OCI-M2 (cell line): ENCODE results near the gene GALNT15.

Source experiments
- DNase-seq: peaks from one replicate; lab custom pipeline; 2025; ENCODE audit not compliant: unreplicated experiment; lab: John Stamatoyannopoulos, UW

Gene GALNT15, protein sequence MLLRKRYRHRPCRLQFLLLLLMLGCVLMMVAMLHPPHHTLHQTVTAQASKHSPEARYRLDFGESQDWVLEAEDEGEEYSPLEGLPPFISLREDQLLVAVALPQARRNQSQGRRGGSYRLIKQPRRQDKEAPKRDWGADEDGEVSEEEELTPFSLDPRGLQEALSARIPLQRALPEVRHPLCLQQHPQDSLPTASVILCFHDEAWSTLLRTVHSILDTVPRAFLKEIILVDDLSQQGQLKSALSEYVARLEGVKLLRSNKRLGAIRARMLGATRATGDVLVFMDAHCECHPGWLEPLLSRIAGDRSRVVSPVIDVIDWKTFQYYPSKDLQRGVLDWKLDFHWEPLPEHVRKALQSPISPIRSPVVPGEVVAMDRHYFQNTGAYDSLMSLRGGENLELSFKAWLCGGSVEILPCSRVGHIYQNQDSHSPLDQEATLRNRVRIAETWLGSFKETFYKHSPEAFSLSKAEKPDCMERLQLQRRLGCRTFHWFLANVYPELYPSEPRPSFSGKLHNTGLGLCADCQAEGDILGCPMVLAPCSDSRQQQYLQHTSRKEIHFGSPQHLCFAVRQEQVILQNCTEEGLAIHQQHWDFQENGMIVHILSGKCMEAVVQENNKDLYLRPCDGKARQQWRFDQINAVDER

DNA sequence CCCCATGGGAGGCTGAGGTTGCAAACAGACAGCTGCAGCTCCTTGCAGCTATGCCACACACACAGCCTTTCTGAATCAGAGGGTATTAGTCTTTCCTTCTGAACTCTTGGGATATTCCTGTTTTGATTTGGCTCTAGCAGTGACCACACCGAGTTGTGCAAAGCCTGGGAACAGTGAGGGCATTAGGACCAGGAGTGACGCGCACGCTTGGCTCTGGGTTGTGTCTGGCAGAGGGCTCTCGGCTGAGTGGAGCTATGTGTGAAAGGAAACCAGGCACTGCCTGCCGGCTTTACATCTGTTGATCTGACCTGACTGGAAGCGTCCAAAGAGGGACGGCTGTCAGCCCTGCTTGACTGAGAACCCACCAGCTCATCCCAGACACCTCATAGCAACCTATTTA is at the start of gene GALNT15:
Gene GALNT15 (plus strand): TSS at position 292 of the 400 bp plus-strand sequence. CDS start 472 bp downstream, outside the sequence.
- no peak for DNase-seq

DNA sequence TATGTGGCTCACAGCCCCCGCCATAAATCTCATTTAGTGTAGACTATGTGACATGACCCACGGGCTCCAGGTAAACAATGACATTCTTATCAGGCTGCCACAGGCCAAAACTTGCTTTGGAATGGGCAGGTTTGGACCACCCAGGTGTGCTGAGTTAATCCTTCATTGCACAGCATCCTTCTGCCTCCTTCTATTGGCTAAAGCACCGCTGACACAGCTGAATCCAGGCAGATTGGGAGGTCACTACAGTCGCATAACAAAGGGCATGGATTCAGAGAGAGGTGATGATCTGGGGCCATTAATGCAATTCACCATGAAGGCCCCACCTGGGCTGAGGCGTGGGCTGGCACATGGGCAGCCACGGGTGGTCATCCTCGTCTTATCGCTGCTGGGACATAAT is 47.8 kb upstream of the GALNT15 start:
- DNase-seq, result no peak

DNA sequence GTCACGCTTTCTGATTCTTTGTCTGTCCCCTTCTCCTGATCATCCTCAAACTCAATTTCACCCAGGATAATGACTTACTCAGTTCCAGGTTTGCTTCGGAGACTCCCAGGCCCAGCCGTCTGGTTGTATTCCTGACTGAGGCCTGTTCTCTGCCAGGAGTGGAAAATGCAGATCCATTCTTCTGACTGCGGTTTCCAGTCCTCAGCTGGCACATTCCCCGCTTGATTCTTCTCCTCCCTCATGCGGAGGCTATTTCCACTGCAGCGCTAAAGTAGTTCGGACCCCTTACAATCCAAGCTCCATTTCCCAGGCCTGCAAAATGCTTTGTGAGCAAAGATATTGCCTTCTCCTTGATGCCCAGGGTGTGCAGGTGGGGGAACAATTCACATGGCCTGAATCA is 47.2 kb upstream of the GALNT15 start:
- no peak for DNase-seq

DNA sequence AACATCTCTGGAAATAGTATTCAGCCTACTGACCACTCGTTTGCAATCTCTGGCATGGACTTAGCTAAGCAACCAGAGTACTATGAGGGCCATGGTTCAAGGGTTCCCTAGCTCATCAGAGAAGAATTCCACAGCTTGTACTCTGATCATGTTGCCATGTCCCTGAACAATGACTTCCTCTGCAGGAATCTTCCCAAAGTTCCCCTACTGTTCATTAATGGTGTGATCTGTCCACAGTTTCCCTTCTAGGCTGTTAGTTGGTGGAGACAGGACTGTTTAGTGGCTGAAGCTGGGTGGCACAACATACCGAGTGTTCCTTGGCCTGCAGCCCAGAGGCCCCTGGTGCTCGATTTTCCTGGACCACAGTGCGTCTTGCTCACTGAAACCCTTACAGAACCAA is 44.4 kb upstream of the GALNT15 start:
- no peak for DNase-seq

DNA sequence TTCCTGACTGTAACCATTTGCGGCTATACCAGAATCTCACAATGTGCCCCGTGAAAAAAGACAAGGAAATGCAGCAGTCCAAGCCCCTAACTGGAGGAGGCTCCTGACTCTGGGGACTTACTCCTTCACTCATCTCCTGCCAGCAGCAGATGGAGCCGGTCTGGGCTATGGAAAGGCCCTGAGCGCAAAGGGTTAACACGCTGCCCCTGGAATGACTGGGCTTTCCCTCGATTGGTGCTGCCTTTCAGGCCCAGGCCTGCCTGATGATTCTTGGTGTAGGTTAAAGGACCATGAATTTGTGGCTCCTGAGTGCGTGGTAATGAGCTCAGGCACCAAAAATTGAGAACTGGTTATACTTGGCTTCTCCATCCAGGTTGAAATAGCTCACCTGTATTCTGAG is 42.3 kb upstream of the GALNT15 start:
- DNase-seq, result no peak

DNA sequence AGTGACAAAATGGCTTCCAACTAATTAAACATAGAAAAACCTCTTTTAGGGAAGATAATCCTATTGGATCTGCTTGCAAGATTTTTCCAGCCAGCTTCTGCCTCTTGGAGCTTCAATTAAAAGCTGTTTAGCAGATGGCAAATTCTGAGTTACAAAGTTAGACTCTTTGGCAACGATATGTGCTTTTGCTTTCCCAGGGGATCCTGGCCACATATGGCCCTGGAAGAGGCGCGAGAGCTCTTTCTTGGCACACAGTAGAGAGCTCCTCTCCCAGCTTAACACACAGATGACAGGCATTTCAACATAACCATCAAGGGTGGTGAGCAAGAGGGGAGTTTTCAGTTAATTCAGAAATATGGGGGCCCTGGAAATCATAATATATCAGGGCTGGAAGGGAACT is 41.6 kb upstream of the GALNT15 start:
- DNase-seq, result no peak

DNA sequence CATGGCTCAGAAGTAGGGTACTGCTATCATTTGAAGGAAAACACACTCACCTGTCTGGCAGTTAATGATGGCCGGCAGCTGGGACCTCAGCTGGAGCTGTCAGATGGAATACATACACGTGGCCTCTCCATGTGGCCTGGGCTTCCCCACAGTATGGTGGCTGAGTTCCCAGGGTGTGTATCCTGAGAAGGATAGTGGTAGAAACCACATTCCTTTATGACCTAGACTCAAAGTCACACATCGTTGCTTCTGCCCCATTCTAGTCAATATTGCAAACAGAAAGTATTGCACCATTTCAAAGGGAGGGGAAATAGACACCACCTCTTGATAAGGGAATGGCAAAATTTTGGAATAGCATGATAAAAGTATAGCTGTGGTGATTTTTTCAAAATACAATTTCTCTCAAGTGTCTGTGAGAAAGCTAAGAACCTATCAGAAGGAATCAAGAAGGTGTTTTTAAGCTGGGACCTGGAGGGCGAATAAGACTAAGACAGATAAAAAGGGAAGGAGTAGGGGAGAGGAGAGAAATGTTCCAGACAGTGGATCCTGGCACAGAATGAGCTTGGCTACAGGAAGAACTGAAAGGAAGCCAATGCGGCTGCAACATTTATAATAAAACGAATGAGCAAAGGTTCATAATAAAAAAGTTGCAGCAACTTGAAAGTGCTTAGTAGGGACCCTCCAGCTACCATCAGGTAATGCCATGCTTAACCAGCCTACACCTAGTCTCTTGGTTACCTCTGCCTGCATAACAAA is 40.1 kb upstream of the GALNT15 start:
- DNase-seq, result no peak

DNA sequence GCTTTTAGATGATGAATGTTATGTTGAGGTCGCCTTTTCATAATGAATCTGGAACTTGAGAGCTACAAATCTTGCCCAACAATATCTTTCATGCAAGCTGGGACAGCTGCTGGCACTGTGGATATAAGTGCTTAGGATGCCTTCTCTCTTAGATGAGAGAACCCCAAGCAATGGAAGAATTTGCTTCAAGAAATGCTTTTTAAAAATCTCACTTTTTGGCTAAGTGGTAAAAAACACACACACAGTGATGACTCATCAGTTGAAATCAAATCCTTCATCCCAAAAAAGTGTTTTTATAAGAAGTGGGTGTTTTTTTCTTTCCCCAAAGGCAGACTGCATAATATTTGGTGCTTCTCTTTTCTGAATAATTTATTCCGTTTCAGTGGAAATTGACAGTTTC is 38.4 kb upstream of the GALNT15 start:
- no peak for DNase-seq

DNA sequence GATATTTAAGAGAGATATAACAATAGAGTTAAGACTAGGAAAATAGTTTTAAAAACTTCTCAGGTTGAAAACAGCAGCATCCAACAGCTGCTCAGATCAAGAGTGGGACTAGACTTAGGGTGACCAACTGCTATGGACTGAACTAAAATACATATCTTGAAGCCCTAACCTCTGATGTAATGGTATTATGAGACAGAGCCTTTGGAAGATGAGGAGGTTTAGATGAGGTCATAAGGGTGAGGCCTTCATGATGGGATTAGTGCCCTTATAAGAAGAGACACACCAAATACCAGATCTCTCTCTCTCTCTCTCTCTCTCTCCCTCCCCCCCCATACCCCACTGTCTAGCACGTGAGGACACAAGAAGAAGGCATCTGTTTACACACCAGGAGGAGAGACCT is 37.4 kb upstream of the GALNT15 start:
- DNase-seq, result no peak

DNA sequence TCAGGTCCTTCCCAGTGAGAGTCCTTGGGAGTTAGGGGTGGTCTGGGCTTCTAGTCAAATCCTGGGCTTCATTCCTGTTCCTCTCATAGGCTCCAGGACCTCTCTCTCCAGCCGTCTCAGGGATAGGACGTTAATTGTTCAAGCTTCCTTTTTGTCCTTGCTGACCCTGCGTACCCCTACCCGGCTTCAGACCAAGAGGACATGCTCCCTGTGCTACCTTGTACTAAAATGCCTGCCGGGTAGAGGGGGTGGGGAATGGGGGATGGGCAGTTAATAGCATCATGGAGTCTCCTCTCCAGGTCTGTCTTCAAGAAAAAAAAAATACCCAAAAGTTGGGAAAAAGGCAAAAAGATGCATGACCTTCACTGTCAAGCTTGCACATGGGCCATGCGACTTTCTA is 36.5 kb upstream of the GALNT15 start:
- DNase-seq, result no peak

DNA sequence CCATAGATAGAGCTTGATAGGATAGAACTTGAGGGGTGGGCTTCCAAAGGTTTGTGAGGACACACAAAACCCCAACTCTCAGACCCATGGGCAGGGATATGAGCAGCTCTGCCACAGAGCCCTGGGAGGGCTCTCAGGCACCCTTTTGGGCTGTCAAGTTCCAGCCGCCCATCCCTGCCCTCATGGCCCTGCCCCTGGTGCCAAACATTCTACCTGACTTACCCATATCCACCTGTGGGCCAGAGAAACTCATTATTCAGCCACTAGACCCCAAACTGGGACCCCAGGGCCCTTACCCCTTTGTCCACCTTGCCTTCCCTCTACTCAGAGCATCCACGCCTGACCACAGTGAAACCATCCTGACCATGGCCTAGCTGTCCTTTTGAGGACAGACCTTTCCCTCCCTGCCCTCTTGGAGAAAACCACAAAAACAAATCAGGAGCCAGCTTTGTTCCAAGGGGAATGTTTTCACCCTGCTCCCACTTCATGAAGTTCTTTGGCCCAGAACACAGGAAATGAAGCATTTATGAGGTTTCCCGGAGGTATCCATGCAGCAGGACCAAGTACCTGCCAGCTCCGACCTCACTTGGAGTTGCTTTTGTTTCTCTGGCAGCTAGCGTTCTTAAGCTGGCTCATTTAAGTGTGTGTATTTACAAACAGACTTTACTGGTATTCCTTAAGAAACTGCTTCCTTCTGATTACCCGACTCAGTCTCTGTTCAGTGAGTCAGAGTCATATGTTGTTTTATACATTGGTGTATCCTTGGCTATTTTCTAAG is 34.2 kb upstream of the GALNT15 start:
- DNase-seq, result no peak

DNA sequence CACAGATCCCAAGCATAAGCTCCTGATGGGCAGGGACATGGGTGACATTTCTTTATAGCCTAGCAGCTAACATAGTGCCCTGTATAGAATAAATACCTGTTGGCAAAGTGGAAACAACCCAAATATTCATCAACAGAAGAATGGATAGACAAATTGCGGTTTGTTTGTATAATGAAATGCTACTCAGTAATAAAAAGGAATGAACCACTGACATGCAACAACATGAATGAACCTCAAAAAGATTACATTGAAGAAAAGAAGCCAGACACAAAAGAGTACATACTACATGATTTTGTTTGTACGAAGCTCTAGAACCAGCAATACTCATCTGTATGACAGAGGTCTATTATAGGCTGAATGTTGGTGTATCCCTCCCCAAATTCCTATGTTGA is 33.6 kb upstream of the GALNT15 start:
- DNase-seq, result no peak

DNA sequence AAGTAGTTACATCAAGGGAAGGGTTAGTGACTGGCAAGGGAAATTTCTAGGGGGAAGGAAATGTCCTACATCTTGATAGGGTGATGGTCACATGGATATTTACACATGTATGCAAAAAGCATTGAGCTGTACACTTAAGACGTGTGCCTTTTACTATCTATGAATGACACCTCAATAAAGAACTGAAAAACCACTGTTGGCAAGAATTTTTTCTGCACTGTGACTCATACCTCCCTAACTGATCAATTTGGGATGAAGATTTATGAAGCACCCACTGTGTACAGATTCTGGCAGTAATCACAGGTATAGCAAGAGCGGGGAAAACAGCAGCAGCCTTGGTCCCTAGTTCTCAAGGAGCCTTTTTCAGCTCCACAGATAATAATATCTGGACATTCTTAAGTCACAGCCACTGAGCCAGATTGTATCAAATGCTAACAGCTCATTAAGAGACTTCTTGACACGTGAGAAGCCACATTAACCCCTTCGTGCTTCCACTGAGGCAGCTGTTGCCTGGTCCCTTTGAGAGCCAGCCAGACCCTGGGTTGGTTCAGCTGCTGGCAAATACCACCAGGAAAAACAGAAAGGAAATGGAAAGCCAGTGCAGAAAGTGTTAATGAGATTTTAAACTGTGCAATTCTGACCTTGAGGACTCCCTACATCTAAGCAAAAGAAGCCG is 32.0 kb upstream of the GALNT15 start:
- no peak for DNase-seq

DNA sequence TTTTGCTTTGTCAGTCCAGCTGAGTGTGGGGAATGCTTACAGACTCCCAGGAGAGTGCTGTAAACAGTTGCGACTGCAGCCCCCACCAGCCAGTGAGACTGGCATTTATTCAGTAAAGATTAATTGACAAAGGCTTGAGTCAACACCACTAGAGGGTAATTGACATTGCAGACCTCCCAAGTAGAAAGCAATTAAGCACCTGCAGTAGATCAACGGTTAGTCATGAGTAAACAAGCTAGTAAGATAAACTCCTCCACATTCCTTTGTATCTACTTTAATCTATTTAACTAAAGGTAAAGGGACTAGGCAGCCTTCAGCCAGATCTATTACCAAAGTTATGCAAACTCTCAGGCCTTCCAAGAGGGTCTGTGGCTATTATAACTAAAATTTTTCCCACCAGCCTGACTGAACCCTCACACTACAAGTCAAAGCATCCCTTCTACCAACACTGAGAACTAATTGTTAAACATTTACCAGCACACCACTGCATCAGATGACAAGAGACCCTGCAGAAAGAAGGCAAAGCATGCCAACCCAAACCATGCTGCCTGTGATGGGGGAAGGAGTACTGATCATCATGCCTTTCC is 30.5 kb upstream of the GALNT15 start:
- DNase-seq, result no peak

DNA sequence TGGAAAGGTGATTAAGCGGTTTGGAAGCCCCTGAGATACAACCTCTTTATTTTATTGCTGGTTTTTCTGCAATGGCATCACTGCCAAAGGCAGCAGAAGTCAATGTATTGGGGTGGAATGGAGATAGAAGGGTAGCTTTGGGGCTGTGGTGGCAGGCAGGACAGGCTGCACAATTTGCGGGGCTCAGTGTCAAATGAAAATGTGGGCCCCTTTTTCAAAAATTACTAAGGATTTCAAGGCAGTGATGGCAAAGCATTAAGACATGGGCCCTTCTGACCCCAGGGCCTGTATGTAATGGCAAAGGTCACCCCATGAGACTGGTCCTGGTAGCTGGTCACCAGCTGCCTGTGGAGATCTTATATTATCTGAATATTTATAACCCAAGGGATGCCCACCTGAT is 29.3 kb upstream of the GALNT15 start:
- DNase-seq, result no peak

DNA sequence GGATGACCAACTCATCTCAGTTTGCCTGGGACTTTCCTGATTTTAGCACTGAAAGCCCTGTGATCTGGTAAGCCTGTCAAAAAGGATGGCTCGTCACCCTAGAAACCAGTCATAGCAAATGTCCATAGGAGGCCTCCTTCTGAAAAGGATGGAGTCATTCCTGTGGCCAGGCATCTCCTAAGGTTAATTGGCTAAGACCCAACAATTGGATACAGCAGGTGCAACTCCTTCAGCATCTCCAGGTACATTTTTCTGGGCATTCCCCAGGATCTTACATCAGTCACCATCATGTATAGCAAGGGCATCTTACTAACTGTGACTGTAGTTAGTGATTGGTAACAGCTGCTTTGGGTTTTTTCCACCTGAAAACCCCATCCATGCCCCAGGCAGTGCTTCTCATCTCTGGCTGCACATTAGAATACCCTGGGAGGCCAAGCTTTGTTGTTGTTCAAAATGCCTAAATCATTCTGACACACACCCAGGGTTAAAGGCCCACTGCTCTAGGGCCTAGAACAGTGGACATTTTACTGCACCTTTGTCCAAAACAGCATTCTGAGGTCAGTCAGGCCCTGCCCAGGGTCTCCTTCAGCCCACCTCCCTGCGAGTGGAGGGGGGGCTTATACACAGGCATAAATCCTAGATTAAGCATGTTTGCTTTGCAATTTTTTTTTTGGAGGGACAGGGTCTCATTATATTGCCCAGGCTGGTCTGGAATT is 28.3 kb upstream of the GALNT15 start:
- no peak for DNase-seq

DNA sequence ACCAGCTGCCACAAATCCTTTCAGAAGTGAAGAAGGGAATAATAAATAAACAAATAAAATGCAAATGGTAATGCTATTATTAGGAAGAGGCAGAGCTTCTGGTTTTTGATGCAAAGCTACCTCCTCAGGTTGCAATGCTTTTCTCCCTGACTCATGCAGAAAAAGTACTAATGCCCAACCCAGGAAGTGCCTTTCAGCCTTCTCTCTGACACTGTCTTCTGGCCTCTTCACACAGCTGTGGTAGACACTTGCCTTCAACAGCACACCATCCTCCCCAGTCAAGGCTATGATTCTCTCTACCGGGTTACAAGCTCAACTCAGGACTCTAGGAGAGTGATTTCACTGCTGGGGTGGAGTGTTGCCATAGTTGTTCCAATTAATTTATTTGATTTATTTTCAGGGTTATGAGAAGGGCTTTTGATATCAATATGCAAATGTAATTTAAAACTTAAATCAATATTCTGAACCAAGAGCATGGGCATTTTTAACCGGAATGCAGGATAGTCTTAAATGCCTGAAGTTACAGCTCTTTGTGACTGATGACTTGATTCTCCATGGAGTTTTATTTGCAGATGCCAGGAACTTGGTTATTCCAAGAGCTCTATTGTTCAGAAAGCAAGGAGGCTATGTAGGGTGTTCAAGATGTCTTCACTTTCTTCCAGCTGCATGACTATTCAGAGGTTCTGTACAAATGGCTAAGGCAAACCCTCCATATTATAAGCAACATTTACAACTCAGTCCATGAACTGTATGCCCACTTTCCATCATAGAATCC is 27.1 kb upstream of the GALNT15 start:
- DNase-seq, result no peak

DNA sequence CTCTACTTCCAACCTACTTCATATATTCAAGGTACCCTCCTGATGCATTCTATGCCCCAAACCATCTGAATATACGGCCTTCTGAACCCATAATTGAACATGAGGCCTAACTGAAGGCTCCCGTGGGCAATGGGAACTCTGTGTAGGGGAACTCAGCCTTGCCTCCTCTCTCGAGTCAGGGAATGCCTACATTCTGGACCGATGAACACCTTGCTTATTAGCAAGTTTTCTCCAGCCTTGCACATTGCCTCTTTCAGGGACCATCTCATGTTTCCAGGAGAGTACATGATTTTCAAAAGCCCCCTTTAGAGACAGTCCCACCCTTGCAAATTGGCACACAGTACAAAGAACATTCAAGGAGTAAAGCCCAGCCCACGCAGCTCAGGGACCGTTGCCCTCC is 26.3 kb upstream of the GALNT15 start:
- no peak for DNase-seq

DNA sequence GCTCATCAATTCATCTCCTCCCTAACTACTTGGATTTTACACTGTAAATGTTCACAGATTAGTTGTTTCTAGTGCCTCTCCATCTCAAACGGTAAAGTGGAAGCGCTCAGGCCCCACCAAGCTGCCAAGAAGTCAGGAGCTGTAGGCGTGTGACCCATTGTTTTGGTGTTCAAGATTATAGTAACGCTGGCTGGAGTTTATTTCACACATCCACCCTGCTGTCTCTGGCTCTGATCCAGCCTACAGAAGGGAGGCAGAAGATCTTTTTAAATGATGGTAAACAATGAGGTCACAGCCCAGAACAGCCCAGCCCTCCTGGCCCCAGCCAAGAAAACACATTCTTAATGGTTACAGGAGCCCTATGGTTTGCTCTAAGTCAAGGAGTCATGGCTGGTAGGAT is 25.7 kb upstream of the GALNT15 start:
- no peak for DNase-seq
